DND-41 (cell line): ENCODE measurements around the gene RAB3GAP2.

Source experiments
- ATAC-seq: fragments of 200-7000 bp; cut with Tn5 transposase; 3 replicates; pipeline ENCODE4 v1.9.1; 2021; ENCODE audit warnings: low read depth; ENCODE audit not compliant: insufficient read depth
- DNase-seq: peaks from one replicate; pipeline ENCODE4 v3.0.0-alpha.2; 2020
- H2AFZ ChIP-seq: 2 replicates; pipeline ENCODE4 v1.6.0; 2012; ENCODE audit warnings: low read depth, low read length
- H3K27ac ChIP-seq: 2 replicates; pipeline ENCODE4 v1.5.1; 2012; ENCODE audit warnings: low read length, inconsistent platforms
- H3K27me3 ChIP-seq: fragments of 200-600 bp; sonication (generic); 2 replicates; pipeline ENCODE4 v1.6.0; 2012; ENCODE audit warnings: low read length, mild to moderate bottlenecking, inconsistent platforms; ENCODE audit not compliant: insufficient read depth, poor library complexity
- H3K36me3 ChIP-seq: 2 replicates; pipeline ENCODE4 v1.5.1; 2012; ENCODE audit warnings: low read length, inconsistent platforms; ENCODE audit not compliant: insufficient read depth
- H3K4me1 ChIP-seq: 2 replicates; pipeline ENCODE4 v1.5.1; 2012; ENCODE audit warnings: mild to moderate bottlenecking, low read length; ENCODE audit not compliant: insufficient read depth
- H3K4me2 ChIP-seq: 2 replicates; pipeline ENCODE4 v1.6.0; 2012; ENCODE audit warnings: mild to moderate bottlenecking, moderate library complexity, low read length, inconsistent platforms; ENCODE audit not compliant: insufficient read depth
- H3K4me3 ChIP-seq, 2 experiments: fragments of 200-600 bp in 1 of 2; shearing (Covaris generic) in 1 of 2; 2 replicates each; pipeline ENCODE4 v1.5.1; 2012 to 2016; ENCODE audit warnings: inconsistent platforms in 2 of 2, low read length in 2 of 2, mild to moderate bottlenecking in 2 of 2, low read depth in 1 of 2, moderate library complexity in 1 of 2
- H3K79me2 ChIP-seq: 2 replicates; pipeline ENCODE4 v1.6.0; 2012; ENCODE audit warnings: low read length, inconsistent platforms; ENCODE audit not compliant: insufficient read depth
- H3K9ac ChIP-seq: 2 replicates; pipeline ENCODE4 v1.6.0; 2012; ENCODE audit warnings: low read depth, mild to moderate bottlenecking, inconsistent platforms, low read length, moderate library complexity
- H3K9me3 ChIP-seq: 2 replicates; pipeline ENCODE4 v1.5.1; 2012; ENCODE audit warnings: low read length, moderate library complexity, mild to moderate bottlenecking, inconsistent platforms; ENCODE audit not compliant: insufficient read depth, severe bottlenecking
- H4K20me1 ChIP-seq: 2 replicates; pipeline ENCODE4 v1.6.0; 2012; ENCODE audit warnings: low read length; ENCODE audit not compliant: insufficient read depth
- CTCF ChIP-seq: IDR thresholded peaks from 2 replicates; pipeline ENCODE4 v1.5.1; 2012; ENCODE audit warnings: borderline replicate concordance, low read length, moderate library complexity, mild to moderate bottlenecking; ENCODE audit not compliant: poor library complexity, severe bottlenecking; ENCODE audit errors: extremely low read depth
- EZH2 ChIP-seq: IDR thresholded peaks from 3 replicates; pipeline ENCODE4 v1.6.1; 2012; ENCODE audit warnings: borderline replicate concordance, low read depth, mild to moderate bottlenecking, moderate library complexity, low read length, inconsistent platforms; ENCODE audit not compliant: severe bottlenecking

The RAB3GAP2 gene

GRCh38 chr1:220318673-220319072 lies 46.4 kb upstream of the RAB3GAP2 start:
- Histone ChIP-seq H4K20me1 (no peaks in the 10 kb centered on the region), H3K9ac (no peak overlapping the region), H3K4me1 (no peaks in the 10 kb centered on the region), H3K9me3 (no peaks in the 10 kb centered on the region), H3K27me3 (peaks cover 7% of the 10 kb centered on the region), H3K4me2 (no peak overlapping the region), H3K27ac (no peak overlapping the region), H3K79me2 (no peaks in the 10 kb centered on the region), H2AFZ (no peak overlapping the region), H3K4me3 (no peak overlapping the region), H3K36me3 (no peaks in the 10 kb centered on the region)
- TF ChIP-seq EZH2 (no peak), CTCF (no peak)
- no peak for DNase-seq
- ATAC-seq, result no peak

- Histone ChIP-seq H3K9me3 (no peaks in the 10 kb centered on the region), H3K4me1 (no peaks in the 10 kb centered on the region), H3K79me2 (no peaks in the 10 kb centered on the region), H3K36me3 (no peaks in the 10 kb centered on the region), H2AFZ (no peak overlapping the region), H3K4me2 (no peak overlapping the region), H4K20me1 (no peaks in the 10 kb centered on the region), H3K27ac (no peak overlapping the region), H3K27me3 (peaks cover 4% of the 10 kb centered on the region), H3K9ac (no peak overlapping the region), H3K4me3 (no peak overlapping the region)
- DNase-seq (no peak), ATAC-seq (no peak)
- TF ChIP-seq CTCF (no peak), EZH2 (no peak)
These were observed 44.9 kb upstream of the RAB3GAP2 start for GRCh38 chr1:220317161-220317560.

GRCh38 chr1:220316305-220316704 lies 44.1 kb upstream of the RAB3GAP2 start:
- Histone ChIP-seq H3K4me3 (no peak overlapping the region), H2AFZ (no peak overlapping the region), H3K36me3 (no peaks in the 10 kb centered on the region), H3K27me3 (no peaks in the 10 kb centered on the region), H4K20me1 (no peaks in the 10 kb centered on the region), H3K4me2 (no peak overlapping the region), H3K9ac (no peak overlapping the region), H3K4me1 (no peaks in the 10 kb centered on the region), H3K79me2 (no peaks in the 10 kb centered on the region), H3K27ac (no peak overlapping the region), H3K9me3 (no peaks in the 10 kb centered on the region)
- no peak for ATAC-seq
- TF ChIP-seq CTCF, result no peak
- no peak for TF ChIP-seq EZH2
- DNase-seq, result no peak
